GM15510 (cell line): ENCODE measurements around the gene SH3PXD2B.

Experiments used
- POLR2A ChIP-seq: IDR thresholded peaks from 3 replicates; pipeline ENCODE4 v1.6.1; 2011; ENCODE audit warnings: borderline replicate concordance; ENCODE audit not compliant: insufficient read length; ENCODE audit errors: extremely low read depth

The SH3PXD2B gene

DNA sequence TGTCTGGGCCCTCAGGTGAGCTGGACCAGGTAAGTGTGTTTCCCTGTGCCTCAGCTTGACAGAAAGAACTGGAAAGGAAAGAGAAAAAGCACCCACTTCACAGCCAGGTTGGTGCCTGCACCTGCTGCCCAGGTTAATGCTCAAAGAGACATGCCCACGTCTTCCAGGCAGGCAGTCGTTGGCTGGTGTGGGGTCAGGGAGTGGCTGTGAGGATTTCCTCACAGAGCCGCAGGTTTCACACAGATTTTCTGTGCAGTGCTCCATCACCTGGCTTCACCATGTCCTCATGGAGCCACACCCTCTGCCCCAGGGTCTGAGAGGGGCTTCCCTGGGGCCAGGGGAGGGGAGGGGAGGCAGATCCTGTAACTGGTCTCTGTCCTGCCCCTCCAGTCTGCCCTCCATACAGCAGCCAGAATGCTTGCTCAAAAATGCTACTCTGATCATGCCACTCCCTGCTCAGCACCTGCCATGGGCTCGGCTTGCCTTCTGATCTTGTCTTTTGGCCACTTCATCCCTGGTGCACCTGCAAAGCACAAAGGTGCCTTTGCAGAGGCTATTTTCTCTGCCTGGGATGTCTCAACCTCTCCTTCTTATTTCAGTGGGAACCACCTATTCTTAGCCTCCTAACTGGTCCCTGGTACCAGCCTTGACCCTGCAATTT is 88.2 kb downstream of the SH3PXD2B start:
- TF ChIP-seq POLR2A = no peak

DNA sequence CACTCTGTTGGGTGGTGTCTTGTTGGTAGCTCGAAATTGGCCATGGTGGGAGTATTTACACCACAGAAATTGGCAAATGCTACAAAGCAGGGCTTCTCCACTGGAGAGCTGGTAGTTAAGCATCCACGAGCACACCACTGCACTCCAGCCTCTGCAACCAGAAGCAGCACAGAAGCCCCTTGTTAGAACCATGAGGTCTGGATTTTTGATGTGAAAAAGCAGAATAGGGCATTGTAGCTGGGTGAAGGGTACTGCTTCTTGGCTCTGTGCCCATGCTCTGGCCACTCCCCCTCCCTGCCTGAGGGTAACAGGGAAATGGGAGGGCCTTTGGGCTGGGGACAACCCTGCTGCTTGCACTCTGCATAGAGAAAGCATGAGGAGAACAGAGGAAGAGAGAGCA is 89.6 kb downstream of the SH3PXD2B start:
- TF ChIP-seq POLR2A = no peak

DNA sequence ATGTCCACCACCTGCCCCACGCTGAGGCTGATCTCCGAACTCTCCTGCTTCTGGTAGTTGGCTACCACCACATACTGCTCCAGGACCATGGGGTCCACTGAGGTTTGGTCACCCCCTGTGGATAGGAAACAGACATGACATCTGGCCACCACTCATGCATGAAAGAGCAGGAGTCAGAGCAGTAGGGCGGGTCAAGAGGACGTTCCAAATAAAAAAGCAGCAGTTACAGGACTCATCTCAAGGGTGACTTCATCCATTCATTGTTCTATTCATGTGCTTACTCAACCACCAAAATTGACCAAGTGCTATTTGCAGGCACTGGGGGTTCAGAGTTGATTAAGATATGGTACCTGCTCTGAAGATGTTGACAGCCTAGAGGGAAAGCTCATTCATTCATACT is 91.6 kb downstream of the SH3PXD2B start:
- TF ChIP-seq POLR2A = no peak

DNA sequence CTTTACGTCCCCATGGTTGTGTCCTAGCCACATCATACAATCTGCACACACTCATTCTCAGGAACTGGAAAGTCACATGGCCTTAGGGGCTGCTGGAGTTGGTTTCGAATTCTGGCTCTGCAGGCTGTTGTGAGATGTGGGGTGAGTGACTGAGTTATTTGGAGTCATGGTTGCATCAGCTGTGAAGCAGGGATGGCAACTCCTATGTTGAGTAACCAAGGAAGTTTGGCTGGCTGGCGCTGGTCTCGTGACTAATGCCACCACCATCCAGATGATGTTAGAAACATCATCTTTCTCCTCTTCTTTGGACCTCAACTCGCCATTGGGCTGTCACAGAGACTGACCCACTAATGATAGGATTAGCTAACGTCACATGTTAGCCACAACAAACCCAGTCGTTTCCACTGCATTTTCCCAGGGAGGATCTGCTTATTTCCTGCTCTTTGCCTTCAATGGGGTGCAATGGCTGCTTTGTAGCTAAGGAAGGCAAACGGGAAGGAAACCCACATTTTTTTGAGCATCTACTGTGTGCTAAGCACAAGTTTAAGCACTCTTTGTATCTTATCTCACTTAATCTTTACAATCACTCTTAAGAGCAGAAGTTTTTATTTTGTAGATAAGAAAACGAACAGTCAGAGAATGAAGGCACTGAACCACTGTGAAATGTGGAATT is 92.6 kb downstream of the SH3PXD2B start:
- no peak for TF ChIP-seq POLR2A

DNA sequence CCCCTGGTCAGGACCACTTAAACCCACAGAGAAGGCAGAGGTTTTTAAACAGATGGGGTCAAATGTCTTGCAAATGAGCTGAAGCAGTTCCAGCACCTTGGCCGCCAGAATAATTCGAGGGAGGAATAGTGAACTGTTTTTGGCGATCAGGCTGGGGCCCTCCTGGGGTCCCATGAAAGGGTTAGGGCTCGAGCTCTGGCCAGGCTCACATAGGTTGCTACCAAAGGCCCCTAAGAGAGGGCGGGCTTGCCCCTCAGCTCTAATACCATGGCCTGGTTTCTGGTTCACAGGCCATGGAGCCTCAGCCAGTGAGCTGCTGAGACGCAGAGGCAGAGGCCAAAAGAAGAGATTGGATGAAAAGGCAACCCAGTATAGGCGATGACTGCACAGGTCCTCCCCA is 96.0 kb downstream of the SH3PXD2B start:
- TF ChIP-seq POLR2A = no peak

DNA sequence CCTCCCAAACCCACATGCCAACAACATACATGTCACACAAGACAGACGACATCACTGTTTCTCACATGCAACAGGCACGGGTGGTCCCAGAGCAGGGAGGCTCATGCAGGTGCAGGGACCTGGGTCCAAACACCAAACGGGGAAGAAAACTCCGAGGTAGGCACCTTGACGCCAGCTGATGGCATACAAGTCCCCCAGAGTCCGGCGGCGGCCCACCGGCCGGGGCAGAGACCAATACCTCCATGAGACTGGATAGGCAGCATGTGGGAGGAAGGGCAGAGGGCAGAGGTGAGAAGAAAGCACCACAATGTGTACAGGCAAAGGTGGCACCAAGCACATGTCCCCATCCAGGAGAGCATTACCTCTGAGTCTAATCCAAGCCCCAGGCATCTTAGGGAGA is 97.8 kb downstream of the SH3PXD2B start:
- TF ChIP-seq POLR2A = no peak

DNA sequence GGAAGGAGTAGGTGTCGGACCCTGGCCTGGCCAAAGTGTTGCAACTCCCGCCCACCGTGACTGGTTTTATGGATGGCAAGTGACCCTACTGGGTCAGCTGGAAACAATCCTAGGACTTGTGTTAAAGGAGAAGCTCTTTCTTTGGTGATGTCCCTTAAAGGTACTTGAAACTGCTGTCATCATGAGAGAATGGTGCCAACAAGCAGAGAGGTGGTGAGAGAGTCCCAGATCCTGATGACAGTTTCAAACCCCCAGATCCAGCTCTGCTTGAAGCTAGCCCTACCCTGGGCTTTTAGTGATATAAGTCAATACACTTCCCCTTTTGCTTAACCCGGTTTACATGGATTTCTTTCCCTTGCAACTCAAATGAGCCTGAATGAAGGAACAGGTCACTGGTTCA is 98.3 kb downstream of the SH3PXD2B start:
- no peak for TF ChIP-seq POLR2A

DNA sequence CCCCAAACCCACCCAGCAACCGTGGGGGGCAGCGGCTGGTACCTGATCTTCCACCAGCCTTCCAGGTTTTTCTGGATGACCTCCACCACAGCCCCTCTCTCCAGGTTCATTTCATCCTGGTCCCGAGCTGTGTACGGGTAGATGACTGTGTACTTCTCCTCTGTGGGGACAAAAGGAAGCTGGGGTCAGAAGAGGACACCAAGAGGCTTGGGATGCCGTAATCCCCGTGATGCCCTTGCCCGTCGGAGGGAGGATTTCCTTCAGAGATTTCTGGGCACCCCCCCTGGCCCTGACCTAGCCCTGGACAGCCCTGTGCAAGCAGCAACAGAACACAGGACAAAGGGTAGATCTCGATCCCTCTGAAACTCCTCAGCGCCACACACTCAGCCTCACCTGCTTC is 100.5 kb downstream of the SH3PXD2B start:
- no peak for TF ChIP-seq POLR2A

DNA sequence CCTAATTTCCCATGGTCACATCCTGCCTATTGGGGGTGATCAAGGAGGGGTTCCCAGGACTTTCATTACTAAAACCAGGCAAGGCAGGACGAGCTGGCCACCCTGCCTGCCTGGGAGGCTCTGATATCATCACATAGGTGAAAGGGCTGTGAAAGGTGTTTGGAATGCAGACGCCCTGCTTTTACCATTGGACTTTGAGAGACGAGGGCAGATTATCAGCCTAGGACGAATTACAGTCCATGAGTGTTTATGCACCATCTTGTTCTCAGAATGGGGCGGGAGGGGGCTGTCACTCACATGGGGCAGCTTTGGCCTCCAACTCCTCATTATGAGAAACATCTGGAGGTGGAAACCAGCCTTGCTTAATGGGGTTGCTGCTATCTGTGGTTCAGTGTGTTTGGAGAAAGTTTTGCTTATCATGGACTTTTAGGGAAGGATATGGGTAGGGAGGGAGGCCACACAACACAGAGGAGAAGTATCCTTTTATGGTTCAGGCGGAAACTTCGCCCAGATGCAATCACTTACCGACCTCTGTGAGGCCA is 101.0 kb downstream of the SH3PXD2B start:
- no peak for TF ChIP-seq POLR2A

DNA sequence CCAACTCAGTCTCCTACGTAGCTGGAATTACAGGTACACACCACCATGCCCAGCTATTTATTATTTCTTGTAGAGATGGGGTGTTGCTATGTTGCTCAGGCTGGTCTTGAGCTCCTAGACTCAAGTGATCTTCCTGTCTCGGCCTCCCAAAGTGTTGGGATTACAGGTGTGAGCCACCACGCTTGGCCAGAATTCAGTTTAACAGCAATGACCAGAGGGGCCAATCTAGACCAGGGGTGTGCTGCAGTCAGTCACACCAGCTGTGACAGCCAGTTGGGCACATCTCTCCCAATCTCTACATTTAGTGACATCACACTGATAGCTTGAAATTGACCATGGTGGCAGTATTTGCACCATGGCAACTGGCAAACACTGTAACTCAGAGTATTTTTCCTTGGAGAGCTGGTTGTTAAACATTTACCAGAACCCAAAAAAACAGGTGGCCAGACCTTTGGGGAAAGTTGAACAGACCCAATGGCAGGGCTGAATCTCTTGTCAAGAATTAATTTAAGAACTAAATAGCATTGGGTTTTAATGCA is 103.0 kb downstream of the SH3PXD2B start:
- TF ChIP-seq POLR2A = no peak

DNA sequence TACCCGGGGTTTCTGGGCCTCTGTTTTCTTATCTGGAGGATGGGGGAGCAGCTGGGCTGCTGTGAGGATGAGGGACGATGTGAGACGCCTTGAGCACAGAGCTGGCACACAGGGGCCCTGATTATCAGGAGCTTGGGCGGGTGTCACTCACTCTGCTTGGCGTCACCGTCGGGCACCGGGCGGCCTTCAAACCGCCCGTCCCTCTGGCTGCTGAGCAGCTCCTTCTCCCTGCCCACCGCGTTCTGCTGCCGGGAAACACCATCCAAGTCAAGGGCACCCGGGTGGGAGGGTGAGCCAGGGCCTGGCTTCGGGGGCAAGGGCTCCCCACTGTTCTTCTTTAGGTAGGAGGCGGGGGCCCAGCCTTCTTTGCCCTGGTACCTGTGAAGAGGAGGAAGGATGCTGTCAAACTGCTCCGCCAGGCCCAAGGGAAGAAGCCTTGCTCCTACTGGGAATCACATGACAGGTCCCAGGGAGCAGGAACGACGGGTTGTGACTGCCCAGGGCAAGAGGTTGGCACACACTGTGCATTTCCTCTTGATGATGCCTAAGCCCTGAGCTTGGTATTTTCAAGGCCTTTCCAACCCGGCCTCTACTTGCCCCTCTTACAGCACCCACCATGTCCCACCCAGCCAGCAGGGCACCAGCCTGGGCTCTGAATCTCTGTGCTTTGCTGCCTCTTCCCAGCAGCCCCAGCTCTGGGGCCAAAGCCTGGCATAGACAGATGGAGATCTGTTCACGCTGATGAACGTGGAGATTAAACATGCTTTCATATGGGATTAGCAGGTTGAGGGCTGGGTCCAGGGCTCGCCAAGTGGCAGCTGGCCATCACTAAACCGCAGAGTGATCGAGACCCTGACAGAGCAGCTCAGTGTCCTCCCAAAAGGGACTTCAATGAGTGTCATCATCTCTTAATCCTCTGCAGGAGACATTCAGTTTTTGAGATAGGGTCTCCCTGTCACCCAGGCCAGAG is 103.8 kb downstream of the SH3PXD2B start:
- TF ChIP-seq POLR2A = no peak

DNA sequence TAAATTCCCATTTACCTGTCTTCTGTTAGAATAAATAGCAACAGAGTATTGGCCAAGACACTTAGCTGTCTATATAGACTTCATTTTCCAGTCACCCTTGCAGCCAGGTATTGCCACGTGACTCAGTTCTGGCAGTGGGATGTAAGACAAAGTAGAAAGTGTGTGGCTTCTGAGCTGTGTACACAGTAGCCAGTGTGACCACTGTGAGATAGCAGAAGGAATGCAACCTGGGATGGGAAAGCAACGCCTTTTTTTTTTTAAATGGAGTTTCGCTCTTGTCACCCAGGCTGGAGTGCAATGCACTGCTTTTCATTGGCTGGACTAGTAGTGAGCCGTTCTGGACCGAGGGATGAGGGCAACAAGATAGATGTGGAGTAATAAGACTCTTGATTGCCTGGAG is 106.2 kb downstream of the SH3PXD2B start:
- no peak for TF ChIP-seq POLR2A

DNA sequence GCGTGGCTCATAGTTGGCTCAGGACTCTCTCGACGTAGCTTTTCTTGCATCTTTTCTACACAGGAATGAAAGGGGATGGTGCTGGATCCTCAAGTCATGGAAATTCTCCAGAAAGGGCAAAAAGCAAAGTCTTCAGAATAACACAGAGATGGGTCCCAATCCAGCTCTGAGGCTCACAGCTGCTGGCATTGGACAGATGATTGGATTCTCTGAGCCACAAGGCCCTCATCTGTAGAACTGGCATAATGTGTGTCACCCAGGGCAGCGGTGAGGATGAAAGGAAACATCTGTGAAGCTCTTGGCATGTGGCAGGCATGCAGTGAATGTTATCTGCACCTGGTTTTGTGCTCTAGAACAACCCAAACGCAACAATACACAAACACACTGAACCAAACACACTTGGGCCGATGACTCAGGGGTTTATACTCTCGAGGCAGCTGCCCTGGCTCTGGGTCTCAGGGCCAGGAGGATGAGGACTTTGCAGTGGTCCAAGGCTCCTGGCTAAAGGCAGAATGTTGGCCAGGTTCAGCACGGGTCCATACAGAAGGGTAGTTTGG is 106.8 kb downstream of the SH3PXD2B start:
- TF ChIP-seq POLR2A = no peak

DNA sequence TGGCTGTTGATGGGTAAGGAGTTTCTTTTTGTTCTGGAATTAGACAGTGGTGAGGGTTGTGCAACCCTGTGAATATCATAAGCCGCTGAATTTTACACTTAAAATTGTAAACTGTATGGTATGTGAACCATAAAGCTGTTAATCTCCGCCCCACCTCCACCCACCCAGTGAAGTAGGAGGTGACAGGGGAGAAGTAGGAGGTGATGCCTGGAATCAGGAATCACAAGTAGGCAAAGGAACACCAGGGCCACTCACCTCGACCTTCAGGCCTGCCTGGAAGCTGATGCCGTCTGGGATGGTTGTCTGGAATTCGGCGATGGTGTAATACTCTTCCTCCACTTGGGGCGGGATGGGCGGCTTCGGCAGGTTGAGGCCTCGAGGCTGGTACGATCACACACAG is 108.4 kb downstream of the SH3PXD2B start:
- no peak for TF ChIP-seq POLR2A

DNA sequence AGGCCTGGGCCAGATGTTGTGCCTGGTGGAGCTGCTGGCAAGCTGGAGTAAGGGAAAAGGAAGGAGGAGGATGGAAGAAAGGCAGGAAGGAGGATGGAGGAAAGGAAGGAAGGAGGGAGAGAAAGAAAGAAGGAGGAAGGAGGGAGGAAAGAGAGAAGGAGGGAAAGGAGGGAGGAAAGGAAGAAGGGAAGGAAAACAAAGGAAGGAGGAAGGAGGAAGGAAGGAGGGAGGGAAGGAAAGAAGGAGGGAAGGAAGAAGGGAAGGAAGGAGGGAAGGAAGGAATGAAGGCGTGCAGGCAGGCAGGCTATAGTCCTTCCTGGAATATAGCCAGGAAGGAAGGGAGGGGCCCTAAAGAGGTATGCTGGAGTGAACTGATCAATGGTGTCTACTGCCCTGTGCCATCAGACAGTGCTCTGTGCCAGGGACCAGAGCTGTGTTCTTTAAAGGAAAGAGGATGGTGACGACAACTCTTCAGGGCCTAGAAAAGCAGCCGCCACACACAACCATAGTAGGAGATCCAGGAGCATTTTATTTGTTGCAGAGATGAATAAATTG is 109.4 kb downstream of the SH3PXD2B start:
- no peak for TF ChIP-seq POLR2A

DNA sequence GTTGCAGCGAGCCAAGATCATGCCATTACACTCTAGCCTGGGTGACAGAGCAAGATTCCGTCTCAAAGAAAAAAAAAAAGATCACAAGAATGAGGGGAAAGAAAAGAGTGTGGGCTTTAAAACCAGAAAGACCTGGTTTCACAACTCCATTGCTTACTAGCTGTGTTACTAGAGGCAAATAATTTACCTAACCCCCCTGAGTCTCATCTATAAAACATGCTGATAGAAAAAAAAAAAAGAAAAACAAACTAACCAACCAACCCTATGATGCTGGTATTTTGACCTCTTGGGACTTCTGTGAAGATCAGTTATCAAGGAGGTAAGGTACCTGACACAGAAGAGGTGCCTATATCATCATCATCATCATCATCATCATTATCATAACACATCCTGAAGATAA is 110.6 kb downstream of the SH3PXD2B start:
- TF ChIP-seq POLR2A = no peak
